Measurements from ENCODE around the gene SYNJ1.

The SYNJ1 gene

GRCh38 chr21:32727687-32728455, at the start of gene SYNJ1:
TSS of gene SYNJ1 (minus strand) at chr21:32728013. CDS start at chr21:32726895, 1,118 bp downstream.
- TF ChIP-seq CTCF (IDR thresholded peaks at IDR 0.05), result no peak

- no peak for TF ChIP-seq CTCF (IDR thresholded peaks at IDR 0.05)
Measured at GRCh38 chr21:32777269-32777668, 49.5 kb upstream of the SYNJ1 start.

- TF ChIP-seq CTCF (IDR thresholded peaks at IDR 0.05), result no peak
Measured at GRCh38 chr21:32776743-32777142, 48.9 kb upstream of the SYNJ1 start.

- no peak for TF ChIP-seq CTCF (IDR thresholded peaks at IDR 0.05)
Measured at GRCh38 chr21:32772281-32773047, 44.7 kb upstream of the SYNJ1 start.

- TF ChIP-seq CTCF (IDR thresholded peaks at IDR 0.05), result no peak
Measured at GRCh38 chr21:32770871-32771523, 43.2 kb upstream of the SYNJ1 start.

GRCh38 chr21:32768530-32768929, 40.7 kb upstream of the SYNJ1 start:
- no peak for TF ChIP-seq CTCF (IDR thresholded peaks at IDR 0.05)

- no peak for TF ChIP-seq CTCF (IDR thresholded peaks at IDR 0.05)
Measured at GRCh38 chr21:32765058-32765457, 37.2 kb upstream of the SYNJ1 start.
